ENCODE results near the gene NCDN. TPM values are rescaled to one million over a fixed set of nuclear protein-coding genes. Genes with fewer than 3 reads are reported as not detected.

Gene NCDN
- polyA plus RNA-seq, 1 donor (not counting 4 experiments of a cell fraction or from before 2014, with no cell fraction given), result 10.5 TPM

- DNase-seq (ENCODE audit: low read depth, low spot score), result no peak
- H4K20me1 ChIP-seq (ENCODE audit: control insufficient read depth, extremely low read depth, insufficient read depth, low read length), result no peaks in the 10 kb centered on the region
- no peaks in the 10 kb centered on the region for H3K9me3 ChIP-seq (ENCODE audit: control insufficient read depth, low read depth, low read length)
- FAIRE-seq, result no peak
- no peak overlapping the region for H3K9ac ChIP-seq (ENCODE audit: control insufficient read depth, extremely low read depth, insufficient read depth, low read length)
- no peak overlapping the region for H2AFZ ChIP-seq (ENCODE audit: control insufficient read depth, low read length)
- no peaks in the 10 kb centered on the region for H3K79me2 ChIP-seq (ENCODE audit: control insufficient read depth, insufficient read depth, low read length)
- peaks cover 16 to 22% of the 10 kb centered on the region in 2 experiments for H3K36me3 ChIP-seq (ENCODE audit: control insufficient read depth in 2 of 2, extremely low read depth in 1 of 2, insufficient read depth in 2 of 2, low read length in 2 of 2)
- no peak overlapping the region for H3K4me2 ChIP-seq (ENCODE audit: control insufficient read depth, extremely low read depth, insufficient read depth, low read depth, low read length)
- H3K27me3 ChIP-seq (ENCODE audit: control insufficient read depth, extremely low read depth, insufficient read depth, low read length), result no peaks in the 10 kb centered on the region
- no peak overlapping the region for H3K4me3 ChIP-seq (ENCODE audit: control insufficient read depth in 2 of 3, extremely low read depth in 1 of 3, insufficient read depth in 2 of 3, low read depth in 1 of 3, low read length in 3 of 3)
- dilution Hi-C loops (cut with MboI; ENCODE audit: extremely low pct_ligation_motif_present, low sequenced_read_pairs), result no loop called here
- TF ChIP-seq EZH2 (IDR thresholded peaks at IDR 0.05; ENCODE audit: low read length) (no peak), CTCF (optimal IDR thresholded peaks at IDR 0.05 in 1 of 3, IDR thresholded peaks at IDR 0.05 in 1 of 3, conservative IDR thresholded peaks at IDR 0.05 in 1 of 3; ENCODE audit: extremely low read depth in 1 of 3, insufficient read depth in 2 of 3, low read length in 3 of 3) (no peak)
- no peaks in the 10 kb centered on the region for H3K4me1 ChIP-seq (ENCODE audit: control insufficient read depth, extremely low read depth, insufficient read depth, low read length)
- no peak overlapping the region for H3K27ac ChIP-seq (ENCODE audit: control insufficient read depth, insufficient read depth, low read length)
- no peaks in the 10 kb centered on the region for H3K9me1 ChIP-seq (ENCODE audit: control insufficient read depth, extremely low read depth, insufficient read depth, low read length)
Measured at GRCh38 chr1:35599411-35599810, 41.8 kb downstream of the NCDN start.

GRCh38 chr1:35600593-35600992, 43.0 kb downstream of the NCDN start:
- no peak overlapping the region for H3K4me3 ChIP-seq (ENCODE audit: control insufficient read depth in 2 of 3, extremely low read depth in 1 of 3, insufficient read depth in 2 of 3, low read depth in 1 of 3, low read length in 3 of 3)
- no peaks in the 10 kb centered on the region for H3K9me3 ChIP-seq (ENCODE audit: control insufficient read depth, low read depth, low read length)
- no peak overlapping the region for H2AFZ ChIP-seq (ENCODE audit: control insufficient read depth, low read length)
- H3K27ac ChIP-seq (ENCODE audit: control insufficient read depth, insufficient read depth, low read length), result no peak overlapping the region
- FAIRE-seq (no peak), DNase-seq (ENCODE audit: low read depth, low spot score) (no peak)
- peaks cover 3% of the 10 kb centered on the region for H3K9me1 ChIP-seq (ENCODE audit: control insufficient read depth, extremely low read depth, insufficient read depth, low read length)
- no peak overlapping the region for H3K4me2 ChIP-seq (ENCODE audit: control insufficient read depth, extremely low read depth, insufficient read depth, low read depth, low read length)
- H3K4me1 ChIP-seq (ENCODE audit: control insufficient read depth, extremely low read depth, insufficient read depth, low read length), result peaks cover 2% of the 10 kb centered on the region
- H3K9ac ChIP-seq (ENCODE audit: control insufficient read depth, extremely low read depth, insufficient read depth, low read length), result no peak overlapping the region
- H3K79me2 ChIP-seq (ENCODE audit: control insufficient read depth, insufficient read depth, low read length), result peaks cover under 1% of the 10 kb centered on the region
- H3K36me3 ChIP-seq (ENCODE audit: control insufficient read depth in 2 of 2, extremely low read depth in 1 of 2, insufficient read depth in 2 of 2, low read length in 2 of 2), result peaks cover 24% of the 10 kb centered on the region in 2 experiments
- H3K27me3 ChIP-seq (ENCODE audit: control insufficient read depth, extremely low read depth, insufficient read depth, low read length), result no peaks in the 10 kb centered on the region
- dilution Hi-C loops (cut with MboI; ENCODE audit: extremely low pct_ligation_motif_present, low sequenced_read_pairs), result no loop called here
- H4K20me1 ChIP-seq (ENCODE audit: control insufficient read depth, extremely low read depth, insufficient read depth, low read length), result no peaks in the 10 kb centered on the region
- TF ChIP-seq CTCF (optimal IDR thresholded peaks at IDR 0.05 in 1 of 3, IDR thresholded peaks at IDR 0.05 in 1 of 3, conservative IDR thresholded peaks at IDR 0.05 in 1 of 3; ENCODE audit: extremely low read depth in 1 of 3, insufficient read depth in 2 of 3, low read length in 3 of 3) (no peak), EZH2 (IDR thresholded peaks at IDR 0.05; ENCODE audit: low read length) (no peak)

Data from keratinocyte (primary cell).